ENCODE data around the gene NUDT8.

GRCh38 chr11:67600324-67601029 is 29.3 kb downstream of the NUDT8 start:
- TF ChIP-seq EZH2 (IDR thresholded peaks at IDR 0.05; ENCODE audit: insufficient read depth, low read length) (no peak), CTCF (IDR thresholded peaks at IDR 0.05; ENCODE audit: insufficient read depth, low read depth, low read length) (no peak)

All from astrocyte (in vitro differentiated cells and primary cell).